PC-3 (cell line): ENCODE measurements around the gene CHRDL2.
"Not testable (repeated sequence)": the region's sequence is repeated elsewhere in the genome, so short reads cannot be mapped to it uniquely, and the experiment has no call there.

ENCODE experiments used
- CTCF ChIP-seq: fragments of 300-600 bp; sonication (generic); conservative IDR thresholded peaks from 2 replicates; pipeline ENCODE4 v1.5.1; 2017; ENCODE audit warnings: antibody characterized with exemption, low read depth, mild to moderate bottlenecking, low read length
- EZH2 ChIP-seq: fragments of 300-600 bp; sonication (generic); IDR thresholded peaks from one replicate; pipeline ENCODE4 v1.6.1; 2017; ENCODE audit warnings: antibody characterized with exemption, mild to moderate bottlenecking, low read length; ENCODE audit not compliant: unreplicated experiment

- not testable (repeated sequence) for TF ChIP-seq CTCF, EZH2
Measured at GRCh38 chr11:74768172-74768651, 37.0 kb upstream of the CHRDL2 start.
